ENCODE results near the gene PHKG2. TPM values are rescaled to one million over a fixed set of nuclear protein-coding genes. Genes with fewer than 3 reads are reported as not detected.

Gene PHKG2
- polyA plus RNA-seq, 1 experiment = 21.7 TPM

DNA sequence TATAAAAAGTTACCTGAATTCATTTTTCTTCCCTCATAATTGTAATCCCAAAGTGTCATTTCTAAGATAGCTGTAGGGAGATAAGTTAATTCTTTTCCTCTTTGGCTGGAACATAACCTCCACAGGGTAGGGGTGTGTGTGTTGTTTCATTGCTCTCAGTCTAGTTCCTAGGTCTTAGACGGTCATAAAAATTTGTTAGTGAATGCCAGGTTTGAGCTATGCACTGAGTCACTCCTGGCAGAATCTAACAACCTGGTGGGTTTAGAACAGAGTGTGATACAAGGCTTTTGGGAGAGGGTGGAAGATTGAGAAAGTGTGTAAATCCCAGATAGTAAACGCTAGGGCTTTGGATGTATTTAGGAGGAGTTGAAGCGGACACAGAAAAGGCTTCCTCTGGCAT is 894 bp upstream of the PHKG2 start:
- ChIA-PET POLR2A (interaction anchor here (0.6 to 1.9 kb wide), 8 partner anchors 10 to 149 kb away, joined by 3 to 7 read pairs (median 4); partner anchors contain the start of genes CTF1 and ZNF629), CTCF (interaction anchor here (1.0 to 1.3 kb wide), 3 partner anchors 25 to 66 kb away, joined by 3 read pairs; no protein-coding TSS in a partner anchor)
- no peak for DNase-seq (ENCODE audit: low read depth, low spot score)
- H3K27ac ChIP-seq (ENCODE audit: low read depth, low read length) = peak overlapping the region; percentile 65
- H3K9me3 ChIP-seq (ENCODE audit: control insufficient read depth, insufficient read depth, low read length) = no peaks in the 10 kb centered on the region
- H3K27me3 ChIP-seq (ENCODE audit: control insufficient read depth, insufficient read depth, low read length) = no peaks in the 10 kb centered on the region
- H3K4me3 ChIP-seq (ENCODE audit: low read depth, low read length) = no peak overlapping the region; the same call in 1 of the 2 replicates
- TF ChIP-seq, protein P1, sequence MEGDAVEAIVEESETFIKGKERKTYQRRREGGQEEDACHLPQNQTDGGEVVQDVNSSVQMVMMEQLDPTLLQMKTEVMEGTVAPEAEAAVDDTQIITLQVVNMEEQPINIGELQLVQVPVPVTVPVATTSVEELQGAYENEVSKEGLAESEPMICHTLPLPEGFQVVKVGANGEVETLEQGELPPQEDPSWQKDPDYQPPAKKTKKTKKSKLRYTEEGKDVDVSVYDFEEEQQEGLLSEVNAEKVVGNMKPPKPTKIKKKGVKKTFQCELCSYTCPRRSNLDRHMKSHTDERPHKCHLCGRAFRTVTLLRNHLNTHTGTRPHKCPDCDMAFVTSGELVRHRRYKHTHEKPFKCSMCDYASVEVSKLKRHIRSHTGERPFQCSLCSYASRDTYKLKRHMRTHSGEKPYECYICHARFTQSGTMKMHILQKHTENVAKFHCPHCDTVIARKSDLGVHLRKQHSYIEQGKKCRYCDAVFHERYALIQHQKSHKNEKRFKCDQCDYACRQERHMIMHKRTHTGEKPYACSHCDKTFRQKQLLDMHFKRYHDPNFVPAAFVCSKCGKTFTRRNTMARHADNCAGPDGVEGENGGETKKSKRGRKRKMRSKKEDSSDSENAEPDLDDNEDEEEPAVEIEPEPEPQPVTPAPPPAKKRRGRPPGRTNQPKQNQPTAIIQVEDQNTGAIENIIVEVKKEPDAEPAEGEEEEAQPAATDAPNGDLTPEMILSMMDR (IDR thresholded peaks at IDR 0.05; ENCODE audit: low read depth, low read length) = no peak

DNA sequence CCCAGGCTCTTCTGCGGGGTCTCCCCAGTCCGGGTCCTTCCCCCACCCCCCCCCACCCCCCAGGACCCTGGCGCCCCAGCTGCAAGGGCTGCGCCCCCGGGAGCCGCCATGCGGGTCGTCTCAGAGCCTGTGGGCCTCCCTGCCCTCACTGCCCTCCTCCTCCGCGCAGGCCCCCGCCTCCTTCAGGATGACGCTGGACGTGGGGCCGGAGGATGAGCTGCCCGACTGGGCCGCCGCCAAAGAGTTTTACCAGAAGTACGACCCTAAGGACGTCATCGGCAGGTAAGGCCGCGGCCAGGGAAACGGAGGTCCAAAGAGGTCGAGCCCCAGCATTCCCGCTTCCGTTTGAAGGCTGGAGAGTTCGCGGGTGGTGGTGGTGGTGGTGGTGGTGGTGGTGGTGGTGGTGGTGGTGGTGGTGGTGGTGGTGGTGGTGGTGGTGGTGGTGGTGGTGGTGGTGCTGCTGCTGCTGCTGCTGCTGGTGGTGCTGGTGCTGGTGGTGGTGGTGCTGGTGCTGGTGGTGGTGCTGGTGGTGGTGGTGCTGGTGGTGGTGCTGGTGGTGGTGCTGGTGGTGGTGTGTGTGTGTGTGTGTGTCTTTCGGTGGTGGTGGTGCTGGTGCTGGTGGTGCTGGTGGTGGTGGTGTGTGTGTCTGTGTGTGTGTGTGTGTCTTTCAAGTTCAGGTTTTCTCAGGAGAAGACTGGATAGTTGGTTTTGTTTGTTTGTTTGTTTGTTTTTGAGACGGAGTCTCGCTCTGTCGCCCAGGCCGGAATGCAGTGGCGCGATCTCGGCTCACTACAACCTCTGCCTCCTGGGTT is 615 bp downstream of the PHKG2 start:
- CTCF ChIA-PET = interaction anchor here (1.2 kb wide), 1 partner anchor 65 kb away, joined by 3 read pairs; no protein-coding TSS in a partner anchor
- POLR2A ChIA-PET = interaction anchor here (0.5 to 1.9 kb wide), 12 partner anchors 9 to 153 kb away, joined by 3 to 7 read pairs (median 4); partner anchors contain the start of genes CTF1 and ZNF629
- no peak for DNase-seq (ENCODE audit: low read depth, low spot score)

DNA sequence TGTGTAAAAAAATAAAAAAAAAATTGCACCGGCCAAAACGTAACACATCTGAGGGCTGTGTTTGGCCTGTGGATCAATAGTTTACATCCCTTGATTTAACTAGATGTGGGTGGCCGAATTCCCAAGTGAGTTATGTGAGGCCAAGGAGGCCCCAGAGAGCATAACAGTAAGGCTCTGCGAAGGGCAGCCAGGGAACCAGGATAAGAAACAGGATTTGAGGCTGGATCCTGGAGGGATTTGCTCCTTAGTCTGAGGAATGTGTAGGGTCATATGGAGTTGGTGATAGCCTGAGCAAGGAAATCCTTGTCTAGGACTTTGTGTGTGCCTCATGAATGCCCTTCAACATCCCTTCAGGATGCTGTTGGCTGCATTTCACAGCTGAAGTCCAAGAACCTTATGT is 2.0 kb downstream of the PHKG2 start:
- H3K27ac ChIP-seq (ENCODE audit: low read depth, low read length) = no peak overlapping the region
- no peak for DNase-seq (ENCODE audit: low read depth, low spot score)
- H3K27me3 ChIP-seq (ENCODE audit: control insufficient read depth, insufficient read depth, low read length) = no peaks in the 10 kb centered on the region
- H3K4me3 ChIP-seq (ENCODE audit: low read depth, low read length) = no peak overlapping the region
- ChIA-PET POLR2A (no interaction called here), CTCF (no interaction called here)
- TF ChIP-seq, protein P1 (IDR thresholded peaks at IDR 0.05; ENCODE audit: low read depth, low read length) = no peak
- no peaks in the 10 kb centered on the region for H3K9me3 ChIP-seq (ENCODE audit: control insufficient read depth, insufficient read depth, low read length)

More for the DNA sequence above, 615 bp downstream of the PHKG2 start:
- no peaks in the 10 kb centered on the region for H3K27me3 ChIP-seq (ENCODE audit: control insufficient read depth, insufficient read depth, low read length)
- TF ChIP-seq, protein P1 (IDR thresholded peaks at IDR 0.05; ENCODE audit: low read depth, low read length) = no peak
- peak overlapping the region; percentile 90 for H3K4me3 ChIP-seq (ENCODE audit: low read depth, low read length)
- no peaks in the 10 kb centered on the region for H3K9me3 ChIP-seq (ENCODE audit: control insufficient read depth, insufficient read depth, low read length)
- H3K27ac ChIP-seq (ENCODE audit: low read depth, low read length) = no peak overlapping the region

- H3K27me3 ChIP-seq (ENCODE audit: control insufficient read depth, insufficient read depth, low read length) = no peaks in the 10 kb centered on the region
- DNase-seq (ENCODE audit: low read depth, low spot score) = no peak
- no peak overlapping the region for H3K4me3 ChIP-seq (ENCODE audit: low read depth, low read length)
- TF ChIP-seq, protein P1 (IDR thresholded peaks at IDR 0.05; ENCODE audit: low read depth, low read length) = no peak
- CTCF ChIA-PET = no interaction called here
- no peaks in the 10 kb centered on the region for H3K9me3 ChIP-seq (ENCODE audit: control insufficient read depth, insufficient read depth, low read length)
- POLR2A ChIA-PET = no interaction called here
- H3K27ac ChIP-seq (ENCODE audit: low read depth, low read length) = no peak overlapping the region
Observed at GRCh38 chr16:30750876-30751465, 2.7 kb downstream of the PHKG2 start.

DNA sequence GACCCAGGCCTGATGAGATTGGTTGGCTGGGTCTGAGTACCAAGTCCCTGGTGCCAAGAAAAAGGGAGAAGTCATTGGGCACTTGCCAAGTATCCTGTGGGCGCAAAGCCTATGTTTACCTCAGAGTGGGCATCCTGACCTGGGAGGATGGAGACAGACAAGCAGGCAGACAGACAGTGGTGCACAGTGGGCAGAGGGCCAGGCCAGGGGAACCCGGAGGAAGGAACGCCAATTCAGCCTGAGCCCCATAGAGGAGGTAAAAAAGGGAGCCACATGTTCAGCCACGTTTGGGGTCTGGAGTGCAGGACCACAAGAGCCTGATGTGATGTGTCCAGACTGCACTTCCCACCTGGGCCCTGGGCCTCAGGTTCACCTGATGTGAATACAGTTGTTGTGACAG is 5.4 kb downstream of the PHKG2 start:
- CTCF ChIA-PET = no interaction called here
- POLR2A ChIA-PET = no interaction called here
- Histone ChIP-seq H3K4me3 (ENCODE audit: low read depth, low read length) (no peak overlapping the region), H3K27me3 (ENCODE audit: control insufficient read depth, insufficient read depth, low read length) (no peaks in the 10 kb centered on the region), H3K27ac (ENCODE audit: low read depth, low read length) (no peak overlapping the region), H3K9me3 (ENCODE audit: control insufficient read depth, insufficient read depth, low read length) (no peaks in the 10 kb centered on the region)
- DNase-seq (ENCODE audit: low read depth, low spot score) = no peak
- TF ChIP-seq, protein P1 (IDR thresholded peaks at IDR 0.05; ENCODE audit: low read depth, low read length) = no peak
